ENCODE data around the gene MPP4. TPM values are rescaled to one million over a fixed set of nuclear protein-coding genes. Genes with fewer than 3 reads are reported as not detected.
"Not testable (repeated sequence)": the region's sequence is repeated elsewhere in the genome, so short reads cannot be mapped to it uniquely, and the experiment has no call there.

MPP4 gene
- total RNA-seq, 2 donors from 2014 or later = not detected

GRCh38 chr2:201697899-201698298 lies 545 bp downstream of the MPP4 start:
- Mint-ChIP-seq H3K4me1 (ENCODE audit: low read depth in 2 of 2) (no peaks in the 10 kb centered on the region), H3K27me3 (no peaks in the 10 kb centered on the region), H3K27ac (no peak overlapping the region), H3K9me3 (no peaks in the 10 kb centered on the region), H3K4me3 (no peak overlapping the region), H3K36me3 (peaks cover 10% of the 10 kb centered on the region)
- no peak for ATAC-seq
- DNase-seq (ENCODE audit: low spot score) = no peak

- Mint-ChIP-seq H3K27me3 (no peaks in the 10 kb centered on the region), H3K36me3 (peaks cover 10% of the 10 kb centered on the region), H3K9me3 (no peaks in the 10 kb centered on the region), H3K4me1 (ENCODE audit: low read depth in 2 of 2) (no peaks in the 10 kb centered on the region), H3K27ac (no peak overlapping the region), H3K4me3 (no peak overlapping the region)
- ATAC-seq (peak in 1 of 2 donors; percentile 31), DNase-seq (ENCODE audit: low spot score) (no peak)
These were observed 2.2 kb downstream of the MPP4 start for GRCh38 chr2:201696151-201696659.

DNA sequence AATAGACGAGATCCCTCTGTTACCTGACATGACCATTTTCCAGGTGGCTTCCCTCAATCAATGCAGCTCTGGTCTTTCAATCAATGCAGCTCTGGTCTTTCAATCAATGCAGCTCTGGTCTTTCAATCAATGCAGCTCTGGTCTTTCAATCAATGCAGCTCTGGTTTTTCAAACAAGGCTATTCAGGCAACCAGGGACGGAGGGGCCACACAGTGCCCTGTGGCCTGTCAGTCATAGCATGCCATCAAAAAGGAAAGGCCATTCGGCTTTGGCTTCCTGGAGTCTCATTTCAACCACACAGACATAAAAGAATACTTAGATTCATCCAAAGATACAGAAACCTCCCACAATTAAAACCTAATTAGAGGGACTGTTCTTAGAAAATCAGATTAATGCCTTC lies 13.3 kb downstream of the MPP4 start:
- H3K9me3 Mint-ChIP-seq = no peaks in the 10 kb centered on the region
- no peak overlapping the region for H3K27ac Mint-ChIP-seq
- ATAC-seq (no peak), DNase-seq (ENCODE audit: low spot score) (no peak)
- H3K4me1 Mint-ChIP-seq (ENCODE audit: low read depth in 2 of 2) = no peaks in the 10 kb centered on the region
- H3K27me3 Mint-ChIP-seq = peaks cover 19 to 34% of the 10 kb centered on the region in 2 donors
- no peaks in the 10 kb centered on the region for H3K36me3 Mint-ChIP-seq
- H3K4me3 Mint-ChIP-seq = no peak overlapping the region

DNA sequence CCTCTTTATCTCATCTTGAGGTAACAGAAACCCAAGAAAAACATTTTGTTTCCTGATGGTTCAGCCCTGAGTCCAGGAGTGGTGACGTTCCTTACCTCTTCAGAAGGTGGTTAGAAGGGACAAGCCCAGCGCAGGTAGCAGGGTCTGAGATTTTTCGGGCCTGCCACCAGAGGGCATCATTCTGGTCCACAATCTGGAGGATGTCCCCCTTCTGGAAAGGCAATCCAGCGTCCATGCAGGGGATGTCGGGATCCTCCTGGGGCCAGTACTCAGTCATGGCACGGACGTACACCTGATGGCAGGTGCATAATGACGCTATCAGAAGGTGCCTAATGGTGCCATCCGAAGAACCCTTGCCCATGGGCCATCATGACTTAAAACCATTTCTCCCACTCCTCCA lies 17.7 kb downstream of the MPP4 start:
- Mint-ChIP-seq H3K27ac (no peak overlapping the region), H3K27me3 (peaks cover 7 to 13% of the 10 kb centered on the region in 2 donors), H3K9me3 (no peaks in the 10 kb centered on the region), H3K4me3 (no peak overlapping the region), H3K4me1 (ENCODE audit: low read depth in 2 of 2) (no peaks in the 10 kb centered on the region), H3K36me3 (no peaks in the 10 kb centered on the region)
- ATAC-seq (no peak), DNase-seq (ENCODE audit: low spot score) (no peak)

- no peak for ATAC-seq
- H3K27me3 Mint-ChIP-seq = peaks cover 7 to 11% of the 10 kb centered on the region in 2 donors
- peaks cover 0 to 5% of the 10 kb centered on the region in 2 donors for H3K4me1 Mint-ChIP-seq (ENCODE audit: low read depth in 2 of 2)
- H3K36me3 Mint-ChIP-seq = no peaks in the 10 kb centered on the region
- no peak overlapping the region for H3K4me3 Mint-ChIP-seq
- no peak overlapping the region for H3K27ac Mint-ChIP-seq
- no peaks in the 10 kb centered on the region for H3K9me3 Mint-ChIP-seq
- no peak for DNase-seq (ENCODE audit: low spot score)
These were observed 20.0 kb downstream of the MPP4 start for GRCh38 chr2:201678401-201678800.

DNA sequence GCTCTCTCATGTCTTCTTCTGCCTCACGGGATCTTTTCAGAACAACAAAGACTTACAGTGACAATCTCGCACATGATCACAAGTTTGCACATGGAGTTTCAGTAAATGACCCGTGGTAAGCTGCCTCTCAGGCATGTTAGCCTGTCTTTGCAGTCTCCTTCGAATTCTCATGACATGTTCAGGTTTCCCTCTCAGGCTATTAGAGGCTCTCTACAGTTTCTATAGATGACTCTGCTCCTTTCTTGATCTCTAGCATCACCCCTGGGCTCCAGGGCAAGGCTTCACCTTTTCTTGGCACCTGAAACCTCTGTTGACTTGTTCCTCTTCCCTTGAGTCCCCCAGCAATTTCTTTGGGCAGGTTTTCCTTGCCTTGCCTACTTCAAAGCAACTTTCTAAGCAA lies 23.0 kb downstream of the MPP4 start:
- Mint-ChIP-seq H3K9me3 (no peaks in the 10 kb centered on the region), H3K4me3 (no peak overlapping the region), H3K4me1 (ENCODE audit: low read depth in 2 of 2) (peaks cover 5 to 9% of the 10 kb centered on the region in 2 donors), H3K27ac (no peak overlapping the region), H3K27me3 (peaks cover 0 to 2% of the 10 kb centered on the region in 2 donors), H3K36me3 (no peaks in the 10 kb centered on the region)
- ATAC-seq = no peak
- DNase-seq (ENCODE audit: low spot score) = no peak

- Mint-ChIP-seq H3K4me1 (ENCODE audit: low read depth in 2 of 2) (peaks cover 5 to 9% of the 10 kb centered on the region in 2 donors), H3K27ac (no peak overlapping the region), H3K9me3 (no peaks in the 10 kb centered on the region), H3K27me3 (peaks cover 0 to 2% of the 10 kb centered on the region in 2 donors), H3K36me3 (no peaks in the 10 kb centered on the region), H3K4me3 (no peak overlapping the region)
- DNase-seq (ENCODE audit: low spot score) = no peak
- ATAC-seq = no peak
These were observed 23.6 kb downstream of the MPP4 start for GRCh38 chr2:201674794-201675193.

GRCh38 chr2:201674298-201674697 lies 24.1 kb downstream of the MPP4 start:
- no peak overlapping the region for H3K27ac Mint-ChIP-seq
- DNase-seq (ENCODE audit: low spot score) (no peak), ATAC-seq (peak; percentile 64 to 69)
- H3K4me1 Mint-ChIP-seq (ENCODE audit: low read depth in 2 of 2) = peaks cover 5 to 9% of the 10 kb centered on the region in 2 donors
- H3K36me3 Mint-ChIP-seq = no peaks in the 10 kb centered on the region
- H3K4me3 Mint-ChIP-seq = no peak overlapping the region
- no peaks in the 10 kb centered on the region for H3K9me3 Mint-ChIP-seq
- peaks cover 0 to 2% of the 10 kb centered on the region in 2 donors for H3K27me3 Mint-ChIP-seq

GRCh38 chr2:201673546-201673945 lies 24.9 kb downstream of the MPP4 start:
- no peaks in the 10 kb centered on the region for H3K36me3 Mint-ChIP-seq
- H3K4me3 Mint-ChIP-seq = no peak overlapping the region
- no peak overlapping the region for H3K27ac Mint-ChIP-seq
- ATAC-seq (no peak), DNase-seq (ENCODE audit: low spot score) (no peak)
- H3K27me3 Mint-ChIP-seq = peaks cover 0 to 2% of the 10 kb centered on the region in 2 donors
- H3K9me3 Mint-ChIP-seq = no peaks in the 10 kb centered on the region
- H3K4me1 Mint-ChIP-seq (ENCODE audit: low read depth in 2 of 2) = peaks cover 5 to 9% of the 10 kb centered on the region in 2 donors

DNA sequence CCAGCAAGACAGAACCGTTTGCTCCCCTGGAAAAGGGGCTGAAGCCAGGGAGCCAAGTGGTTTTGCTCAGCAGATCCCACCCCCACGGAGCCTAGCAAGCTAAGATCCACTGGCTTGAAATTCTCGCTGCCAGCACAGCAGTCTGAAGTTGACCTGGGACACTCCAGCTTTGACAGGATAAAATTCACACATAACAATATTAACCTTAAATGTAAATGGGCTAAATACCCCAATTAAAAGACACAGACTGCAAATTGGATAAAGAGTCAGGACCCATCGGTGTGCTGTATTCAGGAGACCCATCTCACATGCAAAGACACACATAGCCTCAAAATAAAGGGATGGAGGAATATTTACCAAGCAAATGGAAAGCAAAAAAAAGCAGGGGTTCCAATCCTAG lies 27.2 kb downstream of the MPP4 start:
- H3K27me3 Mint-ChIP-seq = not testable (repeated sequence)

DNA sequence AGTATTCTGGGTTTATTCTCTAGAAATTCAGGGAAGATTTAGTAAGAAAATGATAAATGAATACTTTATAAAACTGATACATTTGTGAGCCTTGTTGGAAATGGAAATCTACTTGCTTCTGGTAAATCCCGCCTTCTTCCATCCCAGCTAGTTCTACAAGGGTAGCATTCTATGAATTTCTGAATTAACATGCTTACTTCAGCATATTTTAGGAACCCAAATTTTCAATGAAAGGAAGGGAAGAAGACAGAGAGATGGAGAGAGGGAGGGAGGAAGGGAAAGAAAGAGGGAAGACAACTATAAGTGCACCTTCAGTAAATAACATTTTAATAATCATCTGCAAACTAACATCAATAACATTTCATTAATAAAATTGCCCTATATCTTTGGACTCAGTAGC lies 28.6 kb downstream of the MPP4 start:
- no peak for ATAC-seq
- DNase-seq (ENCODE audit: low spot score) = no peak
- Mint-ChIP-seq H3K9me3 (no peaks in the 10 kb centered on the region), H3K4me3 (no peak overlapping the region), H3K27me3 (peaks cover 0 to 2% of the 10 kb centered on the region in 2 donors), H3K4me1 (ENCODE audit: low read depth in 2 of 2) (peaks cover 5 to 9% of the 10 kb centered on the region in 2 donors), H3K27ac (no peak overlapping the region), H3K36me3 (no peaks in the 10 kb centered on the region)

More for the DNA sequence above, 27.2 kb downstream of the MPP4 start:
- ATAC-seq; H3K9me3 Mint-ChIP-seq; H3K4me1 Mint-ChIP-seq (ENCODE audit: low read depth in 2 of 2); H3K27ac Mint-ChIP-seq; H3K36me3 Mint-ChIP-seq; DNase-seq (ENCODE audit: low spot score); H3K4me3 Mint-ChIP-seq: not testable (repeated sequence)

- ATAC-seq = no peak
These were observed 30.0 kb downstream of the MPP4 start for GRCh38 chr2:201668402-201668910.

GRCh38 chr2:201664334-201664733 lies 34.1 kb downstream of the MPP4 start:
- no peak overlapping the region for H3K4me3 Mint-ChIP-seq
- DNase-seq (ENCODE audit: low spot score) = no peak
- no peak for ATAC-seq
- H3K4me1 Mint-ChIP-seq (ENCODE audit: low read depth in 2 of 2) = no peaks in the 10 kb centered on the region
- H3K9me3 Mint-ChIP-seq = no peaks in the 10 kb centered on the region
- no peaks in the 10 kb centered on the region for H3K36me3 Mint-ChIP-seq
- peaks cover 0 to 9% of the 10 kb centered on the region in 2 donors for H3K27me3 Mint-ChIP-seq
- no peak overlapping the region for H3K27ac Mint-ChIP-seq

More at GRCh38 chr2:201668402-201668910, 30.0 kb downstream of the MPP4 start:
- Mint-ChIP-seq H3K4me3 (no peak overlapping the region), H3K27me3 (peaks cover 2 to 9% of the 10 kb centered on the region in 2 donors), H3K4me1 (ENCODE audit: low read depth in 2 of 2) (peaks cover 0 to 9% of the 10 kb centered on the region in 2 donors), H3K36me3 (no peaks in the 10 kb centered on the region), H3K27ac (no peak overlapping the region), H3K9me3 (no peaks in the 10 kb centered on the region)
- DNase-seq (ENCODE audit: low spot score) = no peak

GRCh38 chr2:201661366-201661765 lies 37.1 kb downstream of the MPP4 start:
- H3K4me3 Mint-ChIP-seq = no peak overlapping the region
- H3K4me1 Mint-ChIP-seq (ENCODE audit: low read depth in 2 of 2) = peaks cover 2 to 5% of the 10 kb centered on the region in 2 donors
- H3K27me3 Mint-ChIP-seq = peaks cover 0 to 14% of the 10 kb centered on the region in 2 donors
- ATAC-seq = no peak
- DNase-seq (ENCODE audit: low spot score) = no peak
- H3K27ac Mint-ChIP-seq = no peak overlapping the region
- H3K9me3 Mint-ChIP-seq = no peaks in the 10 kb centered on the region
- no peaks in the 10 kb centered on the region for H3K36me3 Mint-ChIP-seq
